Trophoblast cell (in vitro differentiated cells and primary cell): ENCODE results near the gene RPL13.
"Not testable (repeated sequence)": the region's sequence is repeated elsewhere in the genome, so short reads cannot be mapped to it uniquely, and the experiment has no call there.

ENCODE experiments used
- DNase-seq, 2 donors: peaks; one replicate each; pipeline ENCODE4 v3.0.0-alpha.2; 2016
- H2AFZ ChIP-seq: 2 replicates; pipeline ENCODE4 v1.6.1; 2013; ENCODE audit warnings: low read length, moderate library complexity, mild to moderate bottlenecking; ENCODE audit not compliant: insufficient read depth, poor library complexity
- H2AK5ac ChIP-seq: 2 replicates; pipeline ENCODE4 v1.6.1; 2013; ENCODE audit warnings: mild to moderate bottlenecking, low read length
- H2BK120ac ChIP-seq: 2 replicates; pipeline ENCODE4 v1.6.1; 2013; ENCODE audit warnings: low read length, mild to moderate bottlenecking, moderate library complexity; ENCODE audit not compliant: insufficient read depth, poor library complexity
- H2BK12ac ChIP-seq: 2 replicates; pipeline ENCODE4 v1.6.1; 2013; ENCODE audit warnings: mild to moderate bottlenecking, low read length, moderate library complexity
- H2BK5ac ChIP-seq: 2 replicates; pipeline ENCODE4 v1.6.1; 2013; ENCODE audit warnings: low read length, low read depth, moderate library complexity, mild to moderate bottlenecking; ENCODE audit not compliant: poor library complexity
- H3K14ac ChIP-seq: 2 replicates; pipeline ENCODE4 v1.6.1; 2013; ENCODE audit warnings: mild to moderate bottlenecking, low read length
- H3K18ac ChIP-seq: 2 replicates; pipeline ENCODE4 v1.6.1; 2013; ENCODE audit warnings: mild to moderate bottlenecking, low read length
- H3K23ac ChIP-seq: 2 replicates; pipeline ENCODE4 v1.6.1; 2013; ENCODE audit warnings: low read length
- H3K27ac ChIP-seq: 2 replicates; pipeline ENCODE4 v1.5.1; 2013; ENCODE audit warnings: low read depth, mild to moderate bottlenecking, inconsistent platforms, low read length, moderate library complexity
- H3K27me3 ChIP-seq: 2 replicates; pipeline ENCODE4 v1.6.1; 2013; ENCODE audit warnings: inconsistent platforms, mild to moderate bottlenecking, low read length, moderate library complexity; ENCODE audit not compliant: insufficient read depth
- H3K36me3 ChIP-seq, 2 experiments: 1 replicate in 1 of 2; 2 replicates in 1 of 2; pipeline ENCODE4 v1.6.1; 2013; ENCODE audit warnings: low read length in 2 of 2, mild to moderate bottlenecking in 2 of 2, moderate library complexity in 1 of 2; ENCODE audit not compliant: insufficient read depth in 2 of 2, control insufficient read depth in 1 of 2
- H3K4ac ChIP-seq: 2 replicates; pipeline ENCODE4 v1.6.1; 2013; ENCODE audit warnings: low read depth, mild to moderate bottlenecking, low read length, moderate library complexity
- H3K4me1 ChIP-seq, 2 experiments: 1 replicate in 1 of 2; 2 replicates in 1 of 2; pipeline ENCODE4 v1.6.1; 2013; ENCODE audit warnings: low read length in 2 of 2, mild to moderate bottlenecking in 2 of 2, moderate library complexity in 1 of 2; ENCODE audit not compliant: insufficient read depth in 2 of 2, control insufficient read depth in 1 of 2
- H3K4me2 ChIP-seq: 2 replicates; pipeline ENCODE4 v1.6.1; 2013; ENCODE audit warnings: inconsistent platforms, mild to moderate bottlenecking, low read length, moderate library complexity
- H3K4me3 ChIP-seq: 2 replicates; pipeline ENCODE4 v1.5.1; 2013; ENCODE audit warnings: mild to moderate bottlenecking, low read depth, low read length, inconsistent platforms
- H3K79me1 ChIP-seq: one replicate; pipeline ENCODE4 v1.6.1; 2013; ENCODE audit warnings: low read length
- H3K79me2 ChIP-seq: 2 replicates; pipeline ENCODE4 v1.6.1; 2013; ENCODE audit warnings: low read length, mild to moderate bottlenecking; ENCODE audit not compliant: control insufficient read depth, insufficient read depth, poor library complexity
- H3K9ac ChIP-seq: 2 replicates; pipeline ENCODE4 v1.6.1; 2013; ENCODE audit warnings: mild to moderate bottlenecking, low read length
- H3K9me3 ChIP-seq: 2 replicates; pipeline ENCODE4 v1.6.1; 2013; ENCODE audit warnings: low read depth, mild to moderate bottlenecking, control low read depth, inconsistent platforms, low read length; ENCODE audit not compliant: insufficient read depth
- H4K12ac ChIP-seq: 2 replicates; pipeline ENCODE4 v1.6.1; 2013; ENCODE audit warnings: low read depth, mild to moderate bottlenecking, low read length, moderate library complexity
- H4K8ac ChIP-seq: 2 replicates; pipeline ENCODE4 v1.6.1; 2013; ENCODE audit warnings: low read depth, mild to moderate bottlenecking, low read length, moderate library complexity
- H4K91ac ChIP-seq: one replicate; pipeline ENCODE4 v1.6.1; 2013; ENCODE audit warnings: low read depth, mild to moderate bottlenecking, low read length, moderate library complexity
- WGBS: extraction: QIAGEN DNeasy Blood & Tissue Kit; methylation state at CpG from one replicate; pipeline ENCODE4 v1.1.7; 2013; ENCODE audit warnings: missing lambda C conversion rate; ENCODE audit not compliant: insufficient read length, insufficient coverage; ENCODE audit errors: extremely low coverage; 5-methylcytosine and 5-hydroxymethylcytosine counted together

RPL13 gene

GRCh38 chr16:89569506-89570341 lies 9.2 kb downstream of the RPL13 start:
- Histone ChIP-seq H4K91ac (no peak overlapping the region), H2BK120ac (no peak overlapping the region), H4K8ac (no peak overlapping the region), H2BK5ac (no peak overlapping the region), H3K27ac (no peak overlapping the region), H3K4me2 (no peak overlapping the region), H3K9me3 (peaks cover 3% of the 10 kb centered on the region), H3K27me3 (peaks cover 1% of the 10 kb centered on the region), H2BK12ac (no peak overlapping the region), H3K18ac (no peak overlapping the region), H3K79me1 (no peaks in the 10 kb centered on the region), H3K36me3 (peaks cover under 1 to 2% of the 10 kb centered on the region in 2 experiments), H3K23ac (no peak overlapping the region), H2AFZ (no peak overlapping the region), H3K9ac (peak overlapping the region; percentile 9), H3K4me1 (peaks cover 23 to 25% of the 10 kb centered on the region in 2 experiments), H3K4me3 (no peak overlapping the region), H2AK5ac (no peak overlapping the region), H3K4ac (no peak overlapping the region), H3K79me2 (no peaks in the 10 kb centered on the region), H3K14ac (no peak overlapping the region), H4K12ac (no peak overlapping the region)
- no peak for DNase-seq
- WGBS, result no CpG with 5 or more reads among the region's 23 CpGs

GRCh38 chr16:89570342-89570923 lies 10.0 kb downstream of the RPL13 start:
- no peak overlapping the region for H3K9ac ChIP-seq
- H3K4me2 ChIP-seq, result no peak overlapping the region
- H3K18ac ChIP-seq, result no peak overlapping the region
- H4K12ac ChIP-seq, result no peak overlapping the region
- H2AK5ac ChIP-seq, result peak overlapping the region; percentile 6
- H3K9me3 ChIP-seq, result peaks cover 3% of the 10 kb centered on the region
- H2BK12ac ChIP-seq, result no peak overlapping the region
- no peak overlapping the region for H4K8ac ChIP-seq
- no peaks in the 10 kb centered on the region for H3K79me2 ChIP-seq
- H3K14ac ChIP-seq, result no peak overlapping the region
- H3K23ac ChIP-seq, result no peak overlapping the region
- no peak overlapping the region for H3K4me3 ChIP-seq
- H2BK5ac ChIP-seq, result no peak overlapping the region
- H3K4me1 ChIP-seq, result peaks cover 18 to 22% of the 10 kb centered on the region in 2 experiments
- no peak overlapping the region for H4K91ac ChIP-seq
- no peak for DNase-seq
- WGBS, result no CpG with 5 or more reads among the region's 30 CpGs
- H3K27ac ChIP-seq, result no peak overlapping the region
- no peak overlapping the region for H2BK120ac ChIP-seq
- no peaks in the 10 kb centered on the region for H3K36me3 ChIP-seq
- H2AFZ ChIP-seq, result no peak overlapping the region
- H3K27me3 ChIP-seq, result peaks cover 8% of the 10 kb centered on the region
- no peak overlapping the region for H3K4ac ChIP-seq
- H3K79me1 ChIP-seq, result peaks cover 2% of the 10 kb centered on the region

GRCh38 chr16:89570983-89571598 lies 10.6 kb downstream of the RPL13 start:
- H3K23ac ChIP-seq, H3K4ac ChIP-seq: not testable (repeated sequence)
- WGBS, result no CpG with 5 or more reads among the region's 36 CpGs

GRCh38 chr16:89571636-89572035 lies 11.2 kb downstream of the RPL13 start:
- no peaks in the 10 kb centered on the region for H3K79me2 ChIP-seq
- no peak overlapping the region for H3K27ac ChIP-seq
- H3K4me3 ChIP-seq, result no peak overlapping the region
- no peak overlapping the region for H2BK12ac ChIP-seq
- no peak overlapping the region for H3K23ac ChIP-seq
- H3K36me3 ChIP-seq, result no peaks in the 10 kb centered on the region
- H2BK5ac ChIP-seq, result no peak overlapping the region
- H3K9ac ChIP-seq, result no peak overlapping the region
- DNase-seq, result no peak
- H4K12ac ChIP-seq, result no peak overlapping the region
- H3K14ac ChIP-seq, result no peak overlapping the region
- peaks cover 19% of the 10 kb centered on the region for H3K27me3 ChIP-seq
- H2AK5ac ChIP-seq, result no peak overlapping the region
- peaks cover 8% of the 10 kb centered on the region for H3K9me3 ChIP-seq
- H4K91ac ChIP-seq, result no peak overlapping the region
- peaks cover 2% of the 10 kb centered on the region for H3K79me1 ChIP-seq
- no peak overlapping the region for H3K4me2 ChIP-seq
- no CpG with 5 or more reads among the region's 18 CpGs for WGBS
- no peak overlapping the region for H4K8ac ChIP-seq
- no peak overlapping the region for H3K18ac ChIP-seq
- H3K4me1 ChIP-seq, result peaks cover 14 to 19% of the 10 kb centered on the region in 2 experiments
- no peak overlapping the region for H2AFZ ChIP-seq
- H3K4ac ChIP-seq, result no peak overlapping the region
- no peak overlapping the region for H2BK120ac ChIP-seq

More at GRCh38 chr16:89570983-89571598, 10.6 kb downstream of the RPL13 start:
- not testable (repeated sequence) for H3K79me1 ChIP-seq, H4K91ac ChIP-seq, H2AK5ac ChIP-seq, H4K8ac ChIP-seq, H2BK120ac ChIP-seq, H2AFZ ChIP-seq, DNase-seq, H2BK5ac ChIP-seq, H2BK12ac ChIP-seq, H3K14ac ChIP-seq, H3K4me2 ChIP-seq, H3K18ac ChIP-seq, H3K9ac ChIP-seq, H3K79me2 ChIP-seq, H3K9me3 ChIP-seq, H3K36me3 ChIP-seq, H4K12ac ChIP-seq, H3K4me3 ChIP-seq, H3K27ac ChIP-seq
- H3K27me3 ChIP-seq, result peaks cover 14% of the 10 kb centered on the region
- peaks cover 14 to 19% of the 10 kb centered on the region in 2 experiments for H3K4me1 ChIP-seq
